Measurements from ENCODE around the gene RAB44. TPM values are rescaled to one million over a fixed set of nuclear protein-coding genes. Genes with fewer than 3 reads are reported as not detected.

Gene RAB44
- total and polyA plus RNA-seq, 2 of the 13 experiments (the other 11 are each of a cell fraction or from before 2014, with no cell fraction given) = not detected

DNA sequence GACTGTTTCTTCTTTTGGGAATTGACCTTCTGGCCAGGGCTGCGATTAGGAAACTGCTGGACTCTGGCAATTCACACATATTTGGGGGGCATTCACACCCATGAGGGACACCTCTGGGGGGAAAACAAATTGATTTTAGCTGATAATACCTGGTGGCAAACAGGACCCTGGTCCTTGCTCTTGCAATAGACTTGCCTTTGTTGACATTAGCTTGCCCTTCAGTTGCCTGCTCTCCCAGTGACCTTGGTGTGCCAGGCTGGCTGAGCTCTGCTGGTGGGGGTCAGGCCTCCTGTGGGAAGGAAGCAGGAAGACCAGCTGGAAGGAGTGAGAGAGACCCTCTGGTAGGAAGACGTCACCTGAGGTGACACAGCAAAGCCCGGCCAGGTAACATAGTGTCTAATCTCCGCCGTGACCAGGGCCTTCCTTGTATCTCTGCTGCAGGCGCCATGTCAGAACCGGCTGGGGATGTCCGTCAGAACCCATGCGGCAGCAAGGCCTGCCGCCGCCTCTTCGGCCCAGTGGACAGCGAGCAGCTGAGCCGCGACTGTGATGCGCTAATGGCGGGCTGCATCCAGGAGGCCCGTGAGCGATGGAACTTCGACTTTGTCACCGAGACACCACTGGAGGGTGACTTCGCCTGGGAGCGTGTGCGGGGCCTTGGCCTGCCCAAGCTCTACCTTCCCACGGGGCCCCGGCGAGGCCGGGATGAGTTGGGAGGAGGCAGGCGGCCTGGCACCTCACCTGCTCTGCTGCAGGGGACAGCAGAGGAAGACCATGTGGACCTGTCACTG, 13.8 kb upstream of the RAB44 start (continued):
- TF ChIP-seq, protein P1, sequence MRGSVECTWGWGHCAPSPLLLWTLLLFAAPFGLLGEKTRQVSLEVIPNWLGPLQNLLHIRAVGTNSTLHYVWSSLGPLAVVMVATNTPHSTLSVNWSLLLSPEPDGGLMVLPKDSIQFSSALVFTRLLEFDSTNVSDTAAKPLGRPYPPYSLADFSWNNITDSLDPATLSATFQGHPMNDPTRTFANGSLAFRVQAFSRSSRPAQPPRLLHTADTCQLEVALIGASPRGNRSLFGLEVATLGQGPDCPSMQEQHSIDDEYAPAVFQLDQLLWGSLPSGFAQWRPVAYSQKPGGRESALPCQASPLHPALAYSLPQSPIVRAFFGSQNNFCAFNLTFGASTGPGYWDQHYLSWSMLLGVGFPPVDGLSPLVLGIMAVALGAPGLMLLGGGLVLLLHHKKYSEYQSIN (CRISPR knock-in tag; IDR thresholded peaks at IDR 0.05; ENCODE audit: borderline replicate concordance) = no peak
- TF ChIP-seq, protein P2, sequence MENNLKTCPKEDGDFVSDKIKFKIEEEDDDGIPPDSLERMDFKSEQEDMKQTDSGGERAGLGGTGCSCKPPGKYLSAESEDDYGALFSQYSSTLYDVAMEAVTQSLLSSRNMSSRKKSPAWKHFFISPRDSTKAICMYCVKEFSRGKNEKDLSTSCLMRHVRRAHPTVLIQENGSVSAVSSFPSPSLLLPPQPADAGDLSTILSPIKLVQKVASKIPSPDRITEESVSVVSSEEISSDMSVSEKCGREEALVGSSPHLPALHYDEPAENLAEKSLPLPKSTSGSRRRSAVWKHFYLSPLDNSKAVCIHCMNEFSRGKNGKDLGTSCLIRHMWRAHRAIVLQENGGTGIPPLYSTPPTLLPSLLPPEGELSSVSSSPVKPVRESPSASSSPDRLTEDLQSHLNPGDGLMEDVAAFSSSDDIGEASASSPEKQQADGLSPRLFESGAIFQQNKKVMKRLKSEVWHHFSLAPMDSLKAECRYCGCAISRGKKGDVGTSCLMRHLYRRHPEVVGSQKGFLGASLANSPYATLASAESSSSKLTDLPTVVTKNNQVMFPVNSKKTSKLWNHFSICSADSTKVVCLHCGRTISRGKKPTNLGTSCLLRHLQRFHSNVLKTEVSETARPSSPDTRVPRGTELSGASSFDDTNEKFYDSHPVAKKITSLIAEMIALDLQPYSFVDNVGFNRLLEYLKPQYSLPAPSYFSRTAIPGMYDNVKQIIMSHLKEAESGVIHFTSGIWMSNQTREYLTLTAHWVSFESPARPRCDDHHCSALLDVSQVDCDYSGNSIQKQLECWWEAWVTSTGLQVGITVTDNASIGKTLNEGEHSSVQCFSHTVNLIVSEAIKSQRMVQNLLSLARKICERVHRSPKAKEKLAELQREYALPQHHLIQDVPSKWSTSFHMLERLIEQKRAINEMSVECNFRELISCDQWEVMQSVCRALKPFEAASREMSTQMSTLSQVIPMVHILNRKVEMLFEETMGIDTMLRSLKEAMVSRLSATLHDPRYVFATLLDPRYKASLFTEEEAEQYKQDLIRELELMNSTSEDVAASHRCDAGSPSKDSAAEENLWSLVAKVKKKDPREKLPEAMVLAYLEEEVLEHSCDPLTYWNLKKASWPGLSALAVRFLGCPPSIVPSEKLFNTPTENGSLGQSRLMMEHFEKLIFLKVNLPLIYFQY (CRISPR knock-in tag; IDR thresholded peaks at IDR 0.05; ENCODE audit: borderline replicate concordance) = peak; percentile 54; the same call in 1 of the 2 replicates
- TF ChIP-seq ZNF34 (CRISPR knock-in tag; IDR thresholded peaks at IDR 0.05; ENCODE audit: borderline replicate concordance) = peak; percentile 88; the same call in 1 of the 2 replicates
- 0 out of 2 replicates have a peak, but pooled peaks have one; percentile 83 for TF ChIP-seq THYN1 (CRISPR knock-in tag; IDR thresholded peaks at IDR 0.05; ENCODE audit: borderline replicate concordance, low read depth)
- no peak for TF ChIP-seq HNRNPH1 (optimal IDR thresholded peaks at IDR 0.05; ENCODE audit: low read depth, low read length)
- 0 out of 2 replicates have a peak, but pooled peaks have one; percentile 43 for TF ChIP-seq MAF1 (CRISPR knock-in tag; IDR thresholded peaks at IDR 0.05; ENCODE audit: borderline replicate concordance)
- TF ChIP-seq, protein P3, sequence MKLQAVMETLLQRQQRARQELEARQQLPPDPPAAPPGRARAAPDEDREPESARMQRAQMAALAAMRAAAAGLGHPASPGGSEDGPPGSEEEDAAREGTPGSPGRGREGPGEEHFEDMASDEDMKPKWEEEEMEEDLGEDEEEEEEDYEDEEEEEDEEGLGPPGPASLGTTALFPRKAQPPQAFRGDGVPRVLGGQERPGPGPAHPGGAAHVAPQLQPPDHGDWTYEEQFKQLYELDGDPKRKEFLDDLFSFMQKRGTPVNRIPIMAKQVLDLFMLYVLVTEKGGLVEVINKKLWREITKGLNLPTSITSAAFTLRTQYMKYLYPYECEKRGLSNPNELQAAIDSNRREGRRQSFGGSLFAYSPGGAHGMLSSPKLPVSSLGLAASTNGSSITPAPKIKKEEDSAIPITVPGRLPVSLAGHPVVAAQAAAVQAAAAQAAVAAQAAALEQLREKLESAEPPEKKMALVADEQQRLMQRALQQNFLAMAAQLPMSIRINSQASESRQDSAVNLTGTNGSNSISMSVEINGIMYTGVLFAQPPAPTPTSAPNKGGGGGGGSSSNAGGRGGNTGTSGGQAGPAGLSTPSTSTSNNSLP (IDR thresholded peaks at IDR 0.05; ENCODE audit: low read depth, low read length) = no peak
- TF ChIP-seq PLRG1 (conservative IDR thresholded peaks at IDR 0.05) = no peak
- TF ChIP-seq HOXA5 (CRISPR knock-in tag; IDR thresholded peaks at IDR 0.05) = peak; percentile 78
- TF ChIP-seq CEBPG (CRISPR knock-in tag; IDR thresholded peaks at IDR 0.05) = peak; percentile 87
- TF ChIP-seq ZNF350 (CRISPR knock-in tag; IDR thresholded peaks at IDR 0.05; ENCODE audit: borderline replicate concordance, low read depth) = peak; percentile 66; the same call in 1 of the 2 replicates
- TF ChIP-seq, protein P4, sequence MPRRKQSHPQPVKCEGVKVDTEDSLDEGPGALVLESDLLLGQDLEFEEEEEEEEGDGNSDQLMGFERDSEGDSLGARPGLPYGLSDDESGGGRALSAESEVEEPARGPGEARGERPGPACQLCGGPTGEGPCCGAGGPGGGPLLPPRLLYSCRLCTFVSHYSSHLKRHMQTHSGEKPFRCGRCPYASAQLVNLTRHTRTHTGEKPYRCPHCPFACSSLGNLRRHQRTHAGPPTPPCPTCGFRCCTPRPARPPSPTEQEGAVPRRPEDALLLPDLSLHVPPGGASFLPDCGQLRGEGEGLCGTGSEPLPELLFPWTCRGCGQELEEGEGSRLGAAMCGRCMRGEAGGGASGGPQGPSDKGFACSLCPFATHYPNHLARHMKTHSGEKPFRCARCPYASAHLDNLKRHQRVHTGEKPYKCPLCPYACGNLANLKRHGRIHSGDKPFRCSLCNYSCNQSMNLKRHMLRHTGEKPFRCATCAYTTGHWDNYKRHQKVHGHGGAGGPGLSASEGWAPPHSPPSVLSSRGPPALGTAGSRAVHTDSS (CRISPR knock-in tag; conservative IDR thresholded peaks at IDR 0.05) = 0 out of 2 replicates have a peak, but pooled peaks have one; percentile 27
- TF ChIP-seq ZNF33B (CRISPR knock-in tag; IDR thresholded peaks at IDR 0.05) = peak; percentile 41; the same call in 1 of the 2 replicates
- TF ChIP-seq ZFP41 (CRISPR knock-in tag; IDR thresholded peaks at IDR 0.05; ENCODE audit: borderline replicate concordance) = no peak
- TF ChIP-seq CBFB (CRISPR knock-in tag; IDR thresholded peaks at IDR 0.05) = peak; percentile 88
- TF ChIP-seq ZSCAN25 (CRISPR knock-in tag; IDR thresholded peaks at IDR 0.05) = peak; percentile 27; the same call in 1 of the 2 replicates
- peak; percentile 85; the same call in 1 of the 2 replicates for TF ChIP-seq ZNF232 (CRISPR knock-in tag; IDR thresholded peaks at IDR 0.05; ENCODE audit: borderline replicate concordance)
- TF ChIP-seq KLF9 (CRISPR knock-in tag; IDR thresholded peaks at IDR 0.05; ENCODE audit: low read depth) = no peak
